Spleen (tissue), 7 donors: ENCODE measurements around the gene AFMID.

Experiments used
- POLR2A ChIP-seq, 3 donors: fragments of 450-650 bp; IDR thresholded peaks; one replicate each; pipeline ENCODE4 v1.5.1; 2017; ENCODE audit warnings: antibody characterized with exemption in 3 of 3, mild to moderate bottlenecking in 1 of 3
- POLR2AphosphoS5 ChIP-seq, 3 donors: sonication (generic); formaldehyde crosslinking; IDR thresholded peaks; one replicate each; pipeline ENCODE4 v1.5.1; 2017; ENCODE audit warnings: antibody characterized with exemption in 3 of 3
- TF ChIP-seq, protein P1 (sequence below), 11 experiments: fragments of 200-600 bp in 7 of 11; fragments of 450-650 bp in 4 of 11; sonication (generic) in 4 of 11; IDR thresholded peaks in 8 of 11; conservative IDR thresholded peaks in 3 of 11; 1 replicate in 7 of 11; 2 replicates in 4 of 11; pipeline versions ENCODE4 v1.4.0 to v1.8.0; 2016 to 2021; ENCODE audit warnings: antibody characterized with exemption in 11 of 11, inconsistent platforms in 4 of 11, mild to moderate bottlenecking in 1 of 11
- donor health status: DM: no; HTN: no; CAD: no; lungs with moderate emphysema.
- donor health status: DM: no; HTN: no; CAD: no.
- donor health status: DM: no; HTN: no; CAD: no.

DNA sequence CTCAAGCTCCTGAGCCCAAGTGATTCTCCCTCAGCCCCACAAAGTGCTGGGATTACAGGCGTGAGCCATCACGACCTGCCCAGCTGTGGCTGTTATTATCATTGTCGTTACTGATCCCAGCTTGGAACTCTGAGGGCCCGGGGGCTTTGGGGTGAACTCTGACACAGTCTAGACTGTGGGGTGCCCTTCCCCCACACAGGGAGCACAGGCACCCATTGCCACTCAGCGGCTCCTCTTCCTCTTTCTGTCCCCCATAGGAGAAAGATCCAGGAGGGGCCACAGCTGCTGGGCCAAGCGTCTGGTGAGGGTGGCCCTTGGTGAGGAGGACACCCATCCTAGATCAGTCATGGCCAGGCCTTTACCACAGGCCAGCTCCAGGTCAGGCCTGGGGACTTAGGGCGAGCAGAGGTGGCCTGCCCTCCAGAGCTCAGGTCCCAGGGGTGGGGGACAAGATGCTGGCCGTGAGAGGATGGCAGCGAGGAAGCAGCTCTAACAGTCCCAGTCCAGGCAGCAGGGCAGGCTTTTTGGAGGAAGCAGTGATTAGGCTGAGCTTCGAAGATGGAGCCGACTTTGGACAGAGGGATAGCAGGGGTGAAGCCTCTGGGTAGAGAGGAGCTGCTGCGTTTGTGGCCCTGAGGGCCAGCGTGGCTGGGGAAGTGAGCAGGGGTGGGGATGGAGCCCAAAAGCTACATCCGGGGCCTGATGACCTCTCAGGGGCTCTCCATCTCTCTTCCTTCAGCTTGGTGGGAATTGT, 69.0 kb downstream of the AFMID start:
- TF ChIP-seq, protein P1, sequence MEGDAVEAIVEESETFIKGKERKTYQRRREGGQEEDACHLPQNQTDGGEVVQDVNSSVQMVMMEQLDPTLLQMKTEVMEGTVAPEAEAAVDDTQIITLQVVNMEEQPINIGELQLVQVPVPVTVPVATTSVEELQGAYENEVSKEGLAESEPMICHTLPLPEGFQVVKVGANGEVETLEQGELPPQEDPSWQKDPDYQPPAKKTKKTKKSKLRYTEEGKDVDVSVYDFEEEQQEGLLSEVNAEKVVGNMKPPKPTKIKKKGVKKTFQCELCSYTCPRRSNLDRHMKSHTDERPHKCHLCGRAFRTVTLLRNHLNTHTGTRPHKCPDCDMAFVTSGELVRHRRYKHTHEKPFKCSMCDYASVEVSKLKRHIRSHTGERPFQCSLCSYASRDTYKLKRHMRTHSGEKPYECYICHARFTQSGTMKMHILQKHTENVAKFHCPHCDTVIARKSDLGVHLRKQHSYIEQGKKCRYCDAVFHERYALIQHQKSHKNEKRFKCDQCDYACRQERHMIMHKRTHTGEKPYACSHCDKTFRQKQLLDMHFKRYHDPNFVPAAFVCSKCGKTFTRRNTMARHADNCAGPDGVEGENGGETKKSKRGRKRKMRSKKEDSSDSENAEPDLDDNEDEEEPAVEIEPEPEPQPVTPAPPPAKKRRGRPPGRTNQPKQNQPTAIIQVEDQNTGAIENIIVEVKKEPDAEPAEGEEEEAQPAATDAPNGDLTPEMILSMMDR (IDR thresholded peaks at IDR 0.05 in 8 of 11, conservative IDR thresholded peaks at IDR 0.05 in 3 of 11), result no peak
- TF ChIP-seq POLR2AphosphoS5 (IDR thresholded peaks at IDR 0.05) (peak in 2 of 3 donors; percentile 4 to 34), POLR2A (IDR thresholded peaks at IDR 0.05) (no peak)
